Ascending aorta (tissue), 2 donors: ENCODE results near the gene SLC35E1. TPM values are rescaled to one million over a fixed set of nuclear protein-coding genes. Genes with fewer than 3 reads are reported as not detected.

Source experiments
- DNase-seq, 2 donors: peaks; one replicate each; pipeline ENCODE4 v3.0.0-alpha.2; 2019; ENCODE audit warnings: low spot score in 2 of 2
- H3K27ac ChIP-seq, 2 donors: fragments of 200-600 bp; sonication (generic); one replicate each; pipeline ENCODE4 v1.5.1; 2016 to 2017; ENCODE audit warnings: mild to moderate bottlenecking in 1 of 2
- H3K27me3 ChIP-seq: fragments of 200-600 bp; sonication (generic); one replicate; pipeline ENCODE4 v1.5.1; 2017
- H3K36me3 ChIP-seq, 2 donors: fragments of 200-600 bp; sonication (generic); one replicate each; pipeline ENCODE4 v1.5.1; 2016
- H3K4me1 ChIP-seq, 2 donors: fragments of 200-600 bp; sonication (generic); one replicate each; pipeline ENCODE4 v1.5.1; 2016 to 2017; ENCODE audit warnings: mild to moderate bottlenecking in 1 of 2
- H3K4me3 ChIP-seq, 2 donors: fragments of 200-600 bp; sonication (generic); one replicate each; pipeline ENCODE4 v1.5.1; 2016 to 2017; ENCODE audit warnings: mild to moderate bottlenecking in 1 of 2
- H3K9me3 ChIP-seq, 2 donors: fragments of 200-600 bp; sonication (generic); one replicate each; pipeline ENCODE4 v1.5.1; 2016
- intact Hi-C: fragments of 100-400 bp; cut with DNase I; formaldehyde crosslinking; loops from one replicate; pipeline ENCODE4 v1.15.1; 2023
- total RNA-seq: library from RNA; depleted of rRNA; stranded (reverse); fragments of >200 nt; gene quantifications from one replicate; pipeline ENCODE4 v1.1.0, GENCODE V29; 2016
- TF ChIP-seq, protein P1 (sequence below), 3 experiments: fragments of 200-600 bp in 2 of 3; fragments of 450-650 bp in 1 of 3; sonication (generic) in 2 of 3; IDR thresholded peaks; one replicate each; pipeline ENCODE4 v1.5.1; 2016 to 2019; ENCODE audit warnings: antibody characterized with exemption in 3 of 3, mild to moderate bottlenecking in 1 of 3, moderate library complexity in 1 of 3

Gene SLC35E1
- total RNA-seq, 1 donor from 2014 or later, result 56.3 TPM

DNA sequence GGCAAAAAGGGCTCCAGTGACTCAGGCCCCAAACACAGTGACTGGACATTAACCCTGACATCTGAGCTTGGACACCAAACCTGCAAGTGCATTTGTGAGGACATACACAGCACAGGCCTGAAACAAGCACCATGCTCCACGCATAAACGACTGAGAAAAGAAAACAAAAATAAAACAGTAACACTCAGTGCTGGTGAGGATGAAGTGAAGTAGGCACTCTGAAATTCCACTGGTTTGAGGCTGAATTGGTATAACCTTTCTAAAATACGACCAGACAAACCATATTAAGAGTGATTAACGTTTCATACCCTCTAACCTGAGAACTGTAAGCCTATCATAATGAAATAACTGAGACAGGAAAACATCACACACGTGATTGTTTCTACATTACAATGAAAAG lies 5.5 kb downstream of the SLC35E1 start:
- intact Hi-C loops, result no loop called here
- H3K4me3 ChIP-seq, result no peak overlapping the region
- peaks cover 49 to 60% of the 10 kb centered on the region in 2 donors for H3K36me3 ChIP-seq
- TF ChIP-seq, protein P1, sequence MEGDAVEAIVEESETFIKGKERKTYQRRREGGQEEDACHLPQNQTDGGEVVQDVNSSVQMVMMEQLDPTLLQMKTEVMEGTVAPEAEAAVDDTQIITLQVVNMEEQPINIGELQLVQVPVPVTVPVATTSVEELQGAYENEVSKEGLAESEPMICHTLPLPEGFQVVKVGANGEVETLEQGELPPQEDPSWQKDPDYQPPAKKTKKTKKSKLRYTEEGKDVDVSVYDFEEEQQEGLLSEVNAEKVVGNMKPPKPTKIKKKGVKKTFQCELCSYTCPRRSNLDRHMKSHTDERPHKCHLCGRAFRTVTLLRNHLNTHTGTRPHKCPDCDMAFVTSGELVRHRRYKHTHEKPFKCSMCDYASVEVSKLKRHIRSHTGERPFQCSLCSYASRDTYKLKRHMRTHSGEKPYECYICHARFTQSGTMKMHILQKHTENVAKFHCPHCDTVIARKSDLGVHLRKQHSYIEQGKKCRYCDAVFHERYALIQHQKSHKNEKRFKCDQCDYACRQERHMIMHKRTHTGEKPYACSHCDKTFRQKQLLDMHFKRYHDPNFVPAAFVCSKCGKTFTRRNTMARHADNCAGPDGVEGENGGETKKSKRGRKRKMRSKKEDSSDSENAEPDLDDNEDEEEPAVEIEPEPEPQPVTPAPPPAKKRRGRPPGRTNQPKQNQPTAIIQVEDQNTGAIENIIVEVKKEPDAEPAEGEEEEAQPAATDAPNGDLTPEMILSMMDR (IDR thresholded peaks at IDR 0.05), result no peak
- no peaks in the 10 kb centered on the region for H3K9me3 ChIP-seq
- no peak for DNase-seq
- no peaks in the 10 kb centered on the region for H3K27me3 ChIP-seq
- no peak overlapping the region for H3K27ac ChIP-seq
- H3K4me1 ChIP-seq, result peaks cover 5 to 9% of the 10 kb centered on the region in 2 donors

DNA sequence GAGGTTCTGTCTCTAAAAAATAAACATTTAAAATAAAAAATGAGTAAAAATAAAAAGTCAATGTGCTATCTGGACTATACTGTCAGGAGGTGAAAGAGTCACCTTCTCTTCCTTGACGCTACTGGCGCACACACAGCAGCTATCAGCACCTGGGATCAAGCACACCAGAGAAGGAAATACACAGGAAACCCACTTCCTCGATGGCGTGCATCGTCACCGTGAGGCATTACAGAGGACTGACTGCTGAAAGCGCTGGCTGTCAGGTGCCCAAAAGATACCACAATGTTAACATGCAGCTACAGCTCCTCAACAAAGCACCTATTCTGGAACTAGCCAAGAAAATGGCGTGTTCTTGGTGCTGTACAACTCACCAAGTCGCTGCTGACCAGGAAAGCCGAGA lies 6.1 kb downstream of the SLC35E1 start:
- TF ChIP-seq, protein P1 (IDR thresholded peaks at IDR 0.05), result no peak
- Histone ChIP-seq H3K36me3 (peaks cover 54 to 66% of the 10 kb centered on the region in 2 donors), H3K27me3 (no peaks in the 10 kb centered on the region), H3K4me1 (peaks cover under 1 to 4% of the 10 kb centered on the region in 2 donors), H3K27ac (no peak overlapping the region), H3K9me3 (no peaks in the 10 kb centered on the region), H3K4me3 (no peak overlapping the region)
- no peak for DNase-seq
- intact Hi-C loops, result no loop called here

DNA sequence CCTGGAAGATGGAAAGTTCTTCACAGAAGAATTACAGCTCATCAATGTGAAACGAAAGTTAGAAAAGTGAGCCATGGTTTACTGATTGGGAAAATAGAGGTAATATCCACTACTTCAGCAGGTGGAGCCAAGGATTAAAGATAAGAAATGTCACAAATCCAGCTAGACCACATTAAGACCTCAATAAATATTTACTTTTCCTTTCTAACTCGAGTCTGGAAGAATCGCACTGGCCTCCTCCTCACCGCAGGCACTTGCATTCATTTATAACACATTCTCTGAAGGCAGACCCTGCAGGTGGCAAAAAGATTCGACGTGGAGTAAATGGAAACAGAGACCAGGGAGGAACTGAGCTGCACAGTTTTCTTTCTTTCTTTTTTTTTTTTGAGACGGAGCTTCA lies 7.4 kb downstream of the SLC35E1 start:
- peaks cover 60 to 76% of the 10 kb centered on the region in 2 donors for H3K36me3 ChIP-seq
- H3K4me3 ChIP-seq, result no peak overlapping the region
- H3K27ac ChIP-seq, result no peak overlapping the region
- no peak for DNase-seq
- peaks cover 0 to 2% of the 10 kb centered on the region in 2 donors for H3K4me1 ChIP-seq
- intact Hi-C loops, result no loop called here
- H3K27me3 ChIP-seq, result no peaks in the 10 kb centered on the region
- TF ChIP-seq, protein P1 (IDR thresholded peaks at IDR 0.05), result no peak
- H3K9me3 ChIP-seq, result no peaks in the 10 kb centered on the region

DNA sequence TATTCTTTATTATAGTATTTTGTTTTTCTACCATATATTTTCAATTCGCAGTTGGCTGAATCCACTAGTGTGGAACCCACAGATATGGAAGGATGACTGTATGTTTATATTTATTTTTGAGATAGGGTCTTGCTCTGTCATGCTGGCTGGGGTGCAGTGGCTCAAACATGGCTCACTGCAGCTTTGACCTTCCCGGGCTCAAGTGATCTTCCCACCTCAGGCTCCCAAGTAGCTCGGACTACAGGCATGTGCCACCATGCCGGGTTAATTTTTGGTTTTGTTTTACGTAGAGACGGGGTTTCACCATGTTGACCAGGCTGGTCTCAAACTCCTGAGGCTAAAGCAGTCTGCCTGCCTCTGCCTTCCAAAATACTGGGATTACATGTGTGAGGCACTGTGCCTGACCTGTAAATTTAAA lies 9.6 kb downstream of the SLC35E1 start:
- intact Hi-C loops, result no loop called here
- TF ChIP-seq, protein P1 (IDR thresholded peaks at IDR 0.05), result no peak
- peaks cover 59 to 89% of the 10 kb centered on the region in 2 donors for H3K36me3 ChIP-seq

DNA sequence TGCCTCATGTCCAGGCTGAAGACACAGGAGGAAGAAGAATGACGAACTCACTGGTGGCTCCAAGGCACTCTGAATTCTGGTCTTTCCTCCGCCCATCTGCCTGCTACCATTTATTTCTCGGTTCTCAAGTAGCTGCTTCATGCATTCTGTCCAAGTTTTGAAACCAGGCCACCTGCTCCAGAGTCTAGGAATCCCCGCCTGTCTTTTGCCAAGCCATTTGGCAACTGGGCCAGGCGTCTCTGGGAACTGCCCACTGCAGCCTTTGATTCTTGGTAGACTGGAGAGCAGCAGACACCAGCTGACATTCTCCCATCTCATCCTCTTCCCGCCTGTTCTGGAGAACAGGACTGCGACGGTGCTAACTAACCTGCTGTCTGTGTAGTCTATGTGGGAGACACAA lies 10.8 kb downstream of the SLC35E1 start:
- Histone ChIP-seq H3K4me3 (no peak overlapping the region), H3K9me3 (no peaks in the 10 kb centered on the region), H3K27me3 (no peaks in the 10 kb centered on the region), H3K27ac (no peak overlapping the region), H3K36me3 (peaks cover 54 to 83% of the 10 kb centered on the region in 2 donors), H3K4me1 (no peaks in the 10 kb centered on the region)
- DNase-seq, result no peak
- TF ChIP-seq, protein P1 (IDR thresholded peaks at IDR 0.05), result no peak
- intact Hi-C loops, result no loop called here

More for the DNA sequence above, 9.6 kb downstream of the SLC35E1 start:
- Histone ChIP-seq H3K9me3 (no peaks in the 10 kb centered on the region), H3K27ac (no peak overlapping the region), H3K27me3 (no peaks in the 10 kb centered on the region), H3K4me1 (no peaks in the 10 kb centered on the region), H3K4me3 (no peak overlapping the region)
- no peak for DNase-seq

DNA sequence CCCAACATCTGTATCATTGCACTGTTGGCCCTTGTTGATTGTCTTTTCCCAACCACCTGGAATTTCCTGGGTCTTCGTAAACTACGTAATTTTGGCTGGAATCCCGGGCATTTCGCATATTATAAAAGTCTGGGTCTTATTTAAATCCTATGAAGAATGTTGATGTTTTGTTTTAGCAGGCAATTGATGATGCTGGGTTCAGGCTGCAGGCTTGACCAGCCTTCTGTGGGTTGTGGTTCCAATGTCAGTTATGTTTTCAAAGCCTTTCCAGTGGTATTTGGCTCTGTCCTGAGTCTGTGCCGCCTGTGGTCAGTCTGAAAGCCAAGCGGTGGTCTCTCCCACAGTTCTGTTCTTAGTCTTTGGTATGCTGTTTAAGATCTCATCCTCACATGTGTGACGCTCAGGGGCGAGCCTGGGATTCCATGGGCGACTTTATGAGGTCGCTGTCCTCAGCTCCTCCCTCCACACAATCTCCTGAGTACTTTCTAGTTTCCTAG lies 12.4 kb downstream of the SLC35E1 start:
- no peaks in the 10 kb centered on the region for H3K4me1 ChIP-seq

More for the DNA sequence above, 12.4 kb downstream of the SLC35E1 start:
- Histone ChIP-seq H3K27me3 (no peaks in the 10 kb centered on the region), H3K36me3 (peaks cover 51 to 85% of the 10 kb centered on the region in 2 donors), H3K9me3 (no peaks in the 10 kb centered on the region), H3K4me3 (no peak overlapping the region), H3K27ac (no peak overlapping the region)
- TF ChIP-seq, protein P1 (IDR thresholded peaks at IDR 0.05), result no peak
- DNase-seq, result no peak
- intact Hi-C loops, result no loop called here
